ENCODE data around the gene JADE2.

JADE2 gene

GRCh38 chr5:134570886-134571285 lies 45.4 kb downstream of the JADE2 start:
- Histone ChIP-seq H2BK120ac (ENCODE audit: low read depth, low read length) (no peak overlapping the region), H2BK15ac (ENCODE audit: low read depth, poor library complexity, severe bottlenecking) (no peak overlapping the region), H2AK5ac (ENCODE audit: low read length, severe bottlenecking) (no peak overlapping the region), H3K4me2 (ENCODE audit: low read length, poor library complexity, severe bottlenecking) (no peak overlapping the region), H3K4me1 (ENCODE audit: control insufficient read depth, insufficient read depth, low read depth, low read length) (peaks cover 38% of the 10 kb centered on the region), H3K9me3 (ENCODE audit: control insufficient read depth, low read length) (no peaks in the 10 kb centered on the region), H3K79me1 (replicated peaks; ENCODE audit: low read length, poor library complexity, severe bottlenecking) (peaks cover 57% of the 10 kb centered on the region), H3K27ac (ENCODE audit: low read length, poor library complexity, severe bottlenecking) (no peak overlapping the region), H2AFZ (ENCODE audit: low read depth, low read length) (no peak overlapping the region), H3K18ac (ENCODE audit: low read depth in 1 of 2, low read length in 2 of 2) (no peak overlapping the region), H4K91ac (ENCODE audit: low read length) (no peak overlapping the region), H3K27me3 (ENCODE audit: control insufficient read depth in 1 of 2, insufficient read depth in 1 of 2, low read length in 2 of 2) (no peaks in the 10 kb centered on the region), H3K4me3 (ENCODE audit: insufficient read depth in 1 of 2, low read depth in 1 of 2, low read length in 2 of 2) (no peak overlapping the region), H2BK12ac (ENCODE audit: low read length in 2 of 2) (no peak overlapping the region), H3K23ac (ENCODE audit: low read length in 2 of 2) (no peak overlapping the region), H3K9ac (ENCODE audit: low read length) (peak overlapping the region; percentile 62), H3K36me3 (ENCODE audit: control insufficient read depth in 1 of 2, insufficient read depth in 2 of 2, low read depth in 1 of 2, low read length in 2 of 2) (peaks cover 86 to 98% of the 10 kb centered on the region in 2 experiments), H3K14ac (ENCODE audit: low read length in 2 of 2) (no peak overlapping the region), H3K4ac (ENCODE audit: low read depth in 1 of 2, low read length in 2 of 2) (no peak overlapping the region), H4K8ac (ENCODE audit: low read length) (no peak overlapping the region), H2BK5ac (ENCODE audit: low read depth, low read length, poor library complexity, severe bottlenecking) (no peak overlapping the region)
- no peak for DNase-seq
- 97% methylated on average over 6 of the region's 6 CpGs for WGBS

GRCh38 chr5:134571693-134572405 lies 46.4 kb downstream of the JADE2 start:
- 95% methylated on average over 20 of the region's 20 CpGs for WGBS
- no peak overlapping the region for H3K23ac ChIP-seq (ENCODE audit: low read length in 2 of 2)
- H3K9me3 ChIP-seq (ENCODE audit: control insufficient read depth, low read length), result no peaks in the 10 kb centered on the region
- H3K4me2 ChIP-seq (ENCODE audit: low read length, poor library complexity, severe bottlenecking), result no peak overlapping the region
- H2AK5ac ChIP-seq (ENCODE audit: low read length, severe bottlenecking), result no peak overlapping the region
- H3K4me3 ChIP-seq (ENCODE audit: insufficient read depth in 1 of 2, low read depth in 1 of 2, low read length in 2 of 2), result no peak overlapping the region
- H3K4ac ChIP-seq (ENCODE audit: low read depth in 1 of 2, low read length in 2 of 2), result no peak overlapping the region
- no peak overlapping the region for H3K9ac ChIP-seq (ENCODE audit: low read length)
- no peak overlapping the region for H2BK15ac ChIP-seq (ENCODE audit: low read depth, poor library complexity, severe bottlenecking)
- peaks cover 61% of the 10 kb centered on the region for H3K79me1 ChIP-seq (replicated peaks; ENCODE audit: low read length, poor library complexity, severe bottlenecking)
- no peak overlapping the region for H4K8ac ChIP-seq (ENCODE audit: low read length)
- no peak for DNase-seq
- no peak overlapping the region for H3K14ac ChIP-seq (ENCODE audit: low read length in 2 of 2)
- no peak overlapping the region for H3K18ac ChIP-seq (ENCODE audit: low read depth in 1 of 2, low read length in 2 of 2)
- no peak overlapping the region for H2BK12ac ChIP-seq (ENCODE audit: low read length in 2 of 2)
- H3K36me3 ChIP-seq (ENCODE audit: control insufficient read depth in 1 of 2, insufficient read depth in 2 of 2, low read depth in 1 of 2, low read length in 2 of 2), result peaks cover 86 to 98% of the 10 kb centered on the region in 2 experiments
- H3K27me3 ChIP-seq (ENCODE audit: control insufficient read depth in 1 of 2, insufficient read depth in 1 of 2, low read length in 2 of 2), result no peaks in the 10 kb centered on the region
- no peak overlapping the region for H2BK120ac ChIP-seq (ENCODE audit: low read depth, low read length)
- H3K4me1 ChIP-seq (ENCODE audit: control insufficient read depth, insufficient read depth, low read depth, low read length), result peaks cover 41% of the 10 kb centered on the region
- no peak overlapping the region for H2BK5ac ChIP-seq (ENCODE audit: low read depth, low read length, poor library complexity, severe bottlenecking)
- no peak overlapping the region for H4K91ac ChIP-seq (ENCODE audit: low read length)
- H3K27ac ChIP-seq (ENCODE audit: low read length, poor library complexity, severe bottlenecking), result no peak overlapping the region
- H2AFZ ChIP-seq (ENCODE audit: low read depth, low read length), result no peak overlapping the region

- no peak overlapping the region for H3K23ac ChIP-seq (ENCODE audit: low read length in 2 of 2)
- no peak overlapping the region for H3K18ac ChIP-seq (ENCODE audit: low read depth in 1 of 2, low read length in 2 of 2)
- no peak overlapping the region for H3K4me3 ChIP-seq (ENCODE audit: insufficient read depth in 1 of 2, low read depth in 1 of 2, low read length in 2 of 2)
- H3K27ac ChIP-seq (ENCODE audit: low read length, poor library complexity, severe bottlenecking), result no peak overlapping the region
- H3K27me3 ChIP-seq (ENCODE audit: control insufficient read depth in 1 of 2, insufficient read depth in 1 of 2, low read length in 2 of 2), result no peaks in the 10 kb centered on the region
- no peak overlapping the region for H2BK15ac ChIP-seq (ENCODE audit: low read depth, poor library complexity, severe bottlenecking)
- peaks cover 85 to 97% of the 10 kb centered on the region in 2 experiments for H3K36me3 ChIP-seq (ENCODE audit: control insufficient read depth in 1 of 2, insufficient read depth in 2 of 2, low read depth in 1 of 2, low read length in 2 of 2)
- no peak overlapping the region for H4K91ac ChIP-seq (ENCODE audit: low read length)
- H2AFZ ChIP-seq (ENCODE audit: low read depth, low read length), result no peak overlapping the region
- no peak for DNase-seq
- peaks cover 59% of the 10 kb centered on the region for H3K79me1 ChIP-seq (replicated peaks; ENCODE audit: low read length, poor library complexity, severe bottlenecking)
- H3K4me1 ChIP-seq (ENCODE audit: control insufficient read depth, insufficient read depth, low read depth, low read length), result peaks cover 48% of the 10 kb centered on the region
- H2BK120ac ChIP-seq (ENCODE audit: low read depth, low read length), result no peak overlapping the region
- no peak overlapping the region for H3K4ac ChIP-seq (ENCODE audit: low read depth in 1 of 2, low read length in 2 of 2)
- H4K8ac ChIP-seq (ENCODE audit: low read length), result no peak overlapping the region
- no peak overlapping the region for H2BK12ac ChIP-seq (ENCODE audit: low read length in 2 of 2)
- no peak overlapping the region for H2AK5ac ChIP-seq (ENCODE audit: low read length, severe bottlenecking)
- no peak overlapping the region for H2BK5ac ChIP-seq (ENCODE audit: low read depth, low read length, poor library complexity, severe bottlenecking)
- H3K4me2 ChIP-seq (ENCODE audit: low read length, poor library complexity, severe bottlenecking), result no peak overlapping the region
- no peak overlapping the region for H3K9ac ChIP-seq (ENCODE audit: low read length)
- WGBS, result 97% methylated on average over 4 of the region's 4 CpGs
- no peaks in the 10 kb centered on the region for H3K9me3 ChIP-seq (ENCODE audit: control insufficient read depth, low read length)
- H3K14ac ChIP-seq (ENCODE audit: low read length in 2 of 2), result no peak overlapping the region
Observed at GRCh38 chr5:134572811-134573210, 47.3 kb downstream of the JADE2 start.

- H3K18ac ChIP-seq (ENCODE audit: low read depth in 1 of 2, low read length in 2 of 2), result no peak overlapping the region
- H3K9me3 ChIP-seq (ENCODE audit: control insufficient read depth, low read length), result no peaks in the 10 kb centered on the region
- H3K23ac ChIP-seq (ENCODE audit: low read length in 2 of 2), result no peak overlapping the region
- no peaks in the 10 kb centered on the region for H3K27me3 ChIP-seq (ENCODE audit: control insufficient read depth in 1 of 2, insufficient read depth in 1 of 2, low read length in 2 of 2)
- H2BK15ac ChIP-seq (ENCODE audit: low read depth, poor library complexity, severe bottlenecking), result no peak overlapping the region
- H3K4me3 ChIP-seq (ENCODE audit: insufficient read depth in 1 of 2, low read depth in 1 of 2, low read length in 2 of 2), result no peak overlapping the region
- no peak overlapping the region for H3K14ac ChIP-seq (ENCODE audit: low read length in 2 of 2)
- H2AFZ ChIP-seq (ENCODE audit: low read depth, low read length), result no peak overlapping the region
- no peak for DNase-seq
- H3K9ac ChIP-seq (ENCODE audit: low read length), result no peak overlapping the region
- peaks cover 62% of the 10 kb centered on the region for H3K79me1 ChIP-seq (replicated peaks; ENCODE audit: low read length, poor library complexity, severe bottlenecking)
- H4K8ac ChIP-seq (ENCODE audit: low read length), result no peak overlapping the region
- no peak overlapping the region for H3K4me2 ChIP-seq (ENCODE audit: low read length, poor library complexity, severe bottlenecking)
- H3K27ac ChIP-seq (ENCODE audit: low read length, poor library complexity, severe bottlenecking), result peak overlapping the region; percentile 73
- no peak overlapping the region for H2BK120ac ChIP-seq (ENCODE audit: low read depth, low read length)
- H3K4me1 ChIP-seq (ENCODE audit: control insufficient read depth, insufficient read depth, low read depth, low read length), result peaks cover 34% of the 10 kb centered on the region
- peaks cover 92 to 94% of the 10 kb centered on the region in 2 experiments for H3K36me3 ChIP-seq (ENCODE audit: control insufficient read depth in 1 of 2, insufficient read depth in 2 of 2, low read depth in 1 of 2, low read length in 2 of 2)
- H2AK5ac ChIP-seq (ENCODE audit: low read length, severe bottlenecking), result peak overlapping the region; percentile 75
- no peak overlapping the region for H2BK12ac ChIP-seq (ENCODE audit: low read length in 2 of 2)
- WGBS, result 94% methylated on average over 4 of the region's 4 CpGs
- H2BK5ac ChIP-seq (ENCODE audit: low read depth, low read length, poor library complexity, severe bottlenecking), result no peak overlapping the region
- H3K4ac ChIP-seq (ENCODE audit: low read depth in 1 of 2, low read length in 2 of 2), result no peak overlapping the region
- H4K91ac ChIP-seq (ENCODE audit: low read length), result no peak overlapping the region
Observed at GRCh38 chr5:134574521-134574920, 49.1 kb downstream of the JADE2 start.

Measured in mesenchymal stem cell (in vitro differentiated cells and primary cell).